Stimulated activated CD8-positive, alpha-beta memory T cell treated with anti-CD3 and anti-CD28 coated beads, Interleukin-7, amount 100 ng/mL, for 4 hours (primary cell): Measurements from ENCODE around the gene RASAL2.
"Not testable (repeated sequence)": the region's sequence is repeated elsewhere in the genome, so short reads cannot be mapped to it uniquely, and the experiment has no call there.

Experiments used
- DNase-seq, 2 donors: peaks; one replicate each; pipeline ENCODE4 v3.0.0-alpha.2; 2020; ENCODE audit warnings: low read depth in 2 of 2

The RASAL2 gene

DNA sequence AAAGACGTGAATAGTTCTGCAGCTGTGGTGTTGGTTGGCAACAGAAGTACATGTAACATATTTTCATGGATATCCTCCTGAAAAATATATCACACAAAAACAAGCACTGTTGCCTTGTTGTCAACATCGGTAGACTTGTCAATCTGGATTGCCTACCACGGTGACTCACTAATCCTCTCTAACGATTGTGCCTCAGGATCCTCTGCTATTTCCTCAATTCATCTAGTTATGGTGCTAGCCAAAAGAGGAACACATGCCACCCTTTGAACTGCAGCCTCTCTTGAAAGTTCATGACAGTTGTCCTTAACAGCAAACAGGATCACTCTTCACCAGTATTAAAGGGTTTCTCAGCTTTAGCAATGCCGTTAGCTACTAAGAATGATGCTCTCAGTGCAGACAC lies 25.7 kb downstream of the RASAL2 start:
- no peak for DNase-seq

DNA sequence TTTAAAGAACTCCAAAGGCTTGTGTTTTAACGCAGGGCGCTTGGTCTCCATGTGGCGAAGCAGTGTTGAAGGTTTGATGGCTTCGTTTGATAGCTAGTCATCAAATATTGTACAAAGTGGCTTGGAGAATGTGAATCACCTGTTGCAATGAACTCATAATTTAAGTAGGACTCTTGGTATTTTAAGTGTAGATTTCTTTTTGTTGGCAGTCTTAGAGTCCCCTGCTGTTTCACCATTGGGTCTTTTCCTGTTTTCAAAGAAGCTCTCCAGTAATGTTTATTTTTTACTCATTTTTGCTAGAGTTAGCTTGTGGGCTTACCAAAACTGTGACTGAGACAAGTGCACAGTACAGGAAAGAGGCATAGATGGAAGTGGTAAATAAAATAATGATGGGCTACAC lies 26.2 kb downstream of the RASAL2 start:
- DNase-seq = no peak

DNA sequence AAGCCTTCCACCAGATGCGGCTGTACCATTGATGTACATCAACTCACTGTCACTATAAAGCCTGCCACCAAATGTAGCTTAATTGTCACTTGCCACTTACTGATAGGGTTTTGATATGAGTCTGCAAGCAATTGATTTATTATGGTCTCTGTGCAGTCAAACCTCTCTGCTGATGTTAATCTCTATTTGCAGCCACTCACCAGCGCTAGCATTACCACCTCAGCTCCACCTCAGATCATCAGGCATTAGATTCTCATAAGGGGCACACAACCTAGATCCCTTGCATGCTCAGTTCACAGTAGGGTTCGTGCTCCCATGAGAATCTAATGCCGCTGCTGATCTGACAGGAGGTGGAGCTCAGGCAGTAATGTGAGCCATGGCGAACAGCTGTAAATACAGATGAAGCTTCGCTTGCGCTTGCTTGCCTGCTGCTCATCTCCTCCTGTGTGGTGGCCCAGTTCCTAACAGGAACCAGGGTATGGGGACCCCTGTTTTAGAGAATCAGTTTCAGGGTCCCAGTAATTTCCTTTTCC lies 26.7 kb downstream of the RASAL2 start:
- not testable (repeated sequence) for DNase-seq

DNA sequence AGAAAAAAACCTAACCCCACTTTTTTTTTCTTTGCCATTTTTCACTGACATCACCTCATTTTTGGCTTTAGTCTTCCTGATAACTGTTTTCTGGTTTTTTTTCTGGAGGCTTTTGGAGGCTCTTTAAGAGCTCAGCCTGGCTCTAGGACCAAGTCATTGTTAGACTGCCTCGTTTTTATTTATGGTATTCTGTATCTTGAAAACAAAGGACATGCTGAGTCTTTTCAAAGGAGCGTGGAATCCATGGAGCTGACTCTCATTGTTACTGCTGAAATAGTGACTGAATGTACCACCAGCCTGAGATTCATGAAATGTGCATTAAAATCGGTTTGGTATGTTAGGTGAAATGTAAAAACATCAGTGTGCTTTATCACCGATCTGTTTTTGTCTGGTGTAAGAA lies 28.0 kb downstream of the RASAL2 start:
- no peak for DNase-seq

DNA sequence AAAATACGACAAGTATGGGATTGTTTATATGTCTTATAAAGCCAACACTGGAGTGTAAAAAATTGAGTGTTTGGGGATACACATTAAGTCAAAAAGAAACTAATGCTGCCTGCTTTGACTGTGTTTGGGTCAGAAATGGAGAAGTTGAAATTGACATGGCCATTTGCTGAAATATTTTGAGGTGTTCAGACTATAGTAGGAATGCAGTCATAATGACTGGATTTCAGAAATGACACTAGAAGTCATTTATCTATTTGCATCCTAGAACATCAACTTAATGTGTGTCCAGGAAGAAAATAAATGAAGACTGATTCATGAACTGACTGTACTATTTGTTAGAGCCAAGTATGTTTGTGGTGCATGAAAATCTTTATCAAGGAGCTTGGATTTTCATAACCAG lies 28.4 kb downstream of the RASAL2 start:
- DNase-seq = no peak

DNA sequence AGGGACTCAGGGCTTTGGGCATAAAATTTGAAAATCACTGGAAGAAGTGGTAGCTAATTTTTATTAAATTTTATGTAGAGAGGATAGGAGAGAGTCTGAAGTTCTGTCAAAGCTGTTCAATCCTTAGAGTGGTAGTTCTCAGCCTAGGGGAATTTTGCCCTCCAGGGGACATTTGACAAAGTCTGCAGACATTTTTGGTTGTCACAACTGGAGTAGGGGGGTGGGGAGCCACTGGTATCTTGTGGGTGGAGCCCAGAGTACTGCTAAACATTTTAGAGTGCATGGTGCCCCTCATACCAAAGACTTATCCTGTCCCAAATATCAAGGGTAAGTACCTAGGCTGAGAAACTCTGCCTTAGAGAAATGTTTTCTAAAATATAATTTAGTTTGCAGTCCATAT lies 30.2 kb downstream of the RASAL2 start:
- no peak for DNase-seq

DNA sequence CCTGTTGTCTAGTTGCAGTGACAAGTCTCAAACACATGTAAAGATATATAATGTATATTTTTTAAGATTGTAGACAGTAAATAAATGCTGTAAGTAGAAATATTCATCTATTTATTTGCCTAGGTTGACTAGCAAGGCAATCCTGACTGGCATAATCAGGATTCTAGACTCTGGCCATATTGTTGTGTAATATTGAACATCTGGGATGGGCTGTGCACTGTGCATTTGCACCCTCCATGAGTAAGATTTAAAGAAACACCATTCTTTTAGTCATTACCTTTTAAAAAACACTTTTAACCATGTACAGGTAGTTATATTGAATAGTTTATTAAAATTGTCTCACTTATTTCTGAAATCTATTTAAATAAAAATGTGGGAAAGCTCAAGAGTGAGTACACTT lies 32.4 kb downstream of the RASAL2 start:
- DNase-seq = no peak

DNA sequence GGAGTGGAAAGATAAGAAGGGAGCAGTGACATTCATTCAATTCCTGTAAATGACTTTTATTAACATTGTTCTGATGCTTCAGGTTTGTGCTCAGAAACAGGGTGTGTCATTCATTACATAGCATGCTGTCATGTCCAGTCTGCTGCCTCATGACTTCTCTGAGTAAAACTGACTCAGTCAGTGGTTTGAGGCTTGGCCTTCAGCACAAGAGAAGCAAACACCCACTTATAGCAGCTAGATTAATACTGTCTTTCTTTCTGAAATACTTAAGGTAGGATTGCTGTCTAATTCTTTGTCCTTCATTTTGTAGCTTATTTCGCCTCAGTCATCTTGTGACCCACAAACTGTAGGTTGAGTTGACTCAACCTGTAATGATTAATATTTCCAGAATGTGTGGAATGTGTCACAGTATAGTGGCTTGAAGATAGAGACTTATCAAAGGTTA lies 32.9 kb downstream of the RASAL2 start:
- DNase-seq = no peak

DNA sequence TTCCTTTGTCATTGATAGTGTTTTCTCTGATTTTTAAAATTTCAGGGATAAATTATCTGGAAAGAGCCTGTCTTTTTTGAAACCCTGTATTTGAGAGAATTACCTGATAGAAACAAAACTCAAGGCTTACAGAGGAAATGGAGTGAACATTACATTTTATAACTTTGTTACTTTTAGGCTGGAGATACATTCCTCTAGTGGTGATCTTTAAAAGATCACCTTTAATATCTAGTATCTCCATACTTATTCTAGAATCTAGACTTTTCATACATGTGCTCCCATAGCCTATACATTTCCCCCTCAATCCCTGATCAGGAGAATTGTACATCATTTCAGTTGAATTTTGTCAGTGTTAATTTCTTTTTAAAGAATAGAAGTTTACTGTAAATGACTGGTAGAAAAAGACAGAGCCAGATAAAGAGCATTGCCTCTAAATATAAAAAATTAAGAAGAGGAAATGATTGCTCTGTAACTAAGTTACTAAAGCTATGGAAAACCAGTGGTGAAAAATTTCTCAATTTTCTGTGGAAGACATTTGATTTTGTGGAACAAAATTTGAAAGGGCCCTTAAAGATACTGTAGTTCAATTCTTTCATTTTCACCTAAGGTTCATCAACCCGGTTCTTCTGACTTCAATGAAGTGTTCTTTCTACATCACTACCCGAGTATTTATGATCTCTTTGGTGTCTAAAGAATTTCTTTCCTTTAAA lies 33.7 kb downstream of the RASAL2 start:
- DNase-seq = no peak

DNA sequence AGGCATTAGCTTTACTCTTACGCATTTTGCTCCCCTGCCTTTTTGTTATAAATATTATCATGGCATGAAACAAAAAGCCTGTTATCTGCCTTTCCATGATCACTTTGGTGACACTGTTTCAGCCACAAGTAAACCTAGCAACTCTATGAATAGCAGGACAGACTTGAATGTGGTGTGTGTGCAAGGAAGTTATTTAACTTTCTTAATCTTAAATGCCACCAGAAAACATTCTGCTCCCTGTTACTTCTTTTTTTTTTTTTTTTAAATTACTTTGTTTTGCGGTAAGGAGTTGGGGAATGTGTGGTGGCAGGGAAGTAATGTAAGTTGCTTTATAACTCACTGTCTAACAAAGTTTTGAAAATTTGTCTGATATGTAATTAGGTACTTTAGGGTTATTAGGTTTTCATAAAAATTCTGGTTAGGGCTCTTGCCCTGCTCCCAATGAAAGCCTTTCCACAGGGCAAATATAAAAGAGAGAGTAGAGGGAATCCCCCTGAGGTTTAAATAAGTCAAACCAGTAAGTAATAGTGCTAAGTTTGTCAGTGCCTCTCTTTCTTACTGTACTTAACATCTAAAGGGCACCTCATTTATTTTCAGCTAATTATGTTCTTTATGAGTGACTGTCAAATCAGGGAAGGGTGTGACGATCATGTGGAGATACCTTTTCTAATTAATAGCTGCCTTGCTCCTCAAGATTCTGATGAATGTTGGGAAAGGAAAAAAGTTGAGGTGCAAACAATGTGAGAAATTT lies 39.5 kb downstream of the RASAL2 start:
- no peak for DNase-seq

DNA sequence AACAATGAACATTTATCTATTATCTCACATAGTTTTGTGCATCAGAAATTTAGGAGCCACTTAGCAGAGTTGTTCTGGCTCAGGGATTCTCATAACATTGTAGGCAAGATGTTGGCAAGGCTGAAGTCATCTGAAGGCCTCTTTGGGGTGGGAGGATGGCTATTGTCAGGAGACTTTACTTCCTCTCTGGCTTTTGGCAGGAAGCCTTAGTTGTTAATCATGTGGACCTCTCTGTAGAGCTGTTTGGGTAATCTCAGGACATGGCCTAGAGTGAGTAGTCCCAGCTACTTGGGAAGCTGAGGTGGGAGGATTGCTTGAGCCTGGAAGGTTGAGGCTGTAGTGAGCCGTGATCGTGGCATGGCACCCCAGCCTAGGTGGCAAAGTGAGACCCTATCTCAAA lies 40.2 kb downstream of the RASAL2 start:
- DNase-seq = no peak

DNA sequence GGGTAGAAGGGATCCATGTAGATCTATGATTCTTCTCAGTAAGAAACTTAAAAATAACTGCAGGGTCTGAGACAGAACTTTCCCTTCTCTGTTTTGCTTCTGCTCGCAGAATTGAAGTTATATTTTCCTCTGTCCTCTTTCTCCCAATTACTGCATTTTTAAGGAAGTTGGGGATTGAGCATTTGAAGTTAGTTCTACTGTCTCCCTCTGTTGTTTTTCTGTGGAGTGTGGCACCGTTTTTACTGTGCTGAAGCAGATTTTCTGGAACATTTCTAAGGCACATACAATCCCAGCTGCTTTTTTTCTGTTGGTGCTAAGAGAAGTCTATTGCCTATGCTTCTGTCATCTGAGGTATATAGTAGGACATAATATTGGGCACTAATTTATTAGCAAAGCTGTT lies 43.3 kb downstream of the RASAL2 start:
- no peak for DNase-seq

DNA sequence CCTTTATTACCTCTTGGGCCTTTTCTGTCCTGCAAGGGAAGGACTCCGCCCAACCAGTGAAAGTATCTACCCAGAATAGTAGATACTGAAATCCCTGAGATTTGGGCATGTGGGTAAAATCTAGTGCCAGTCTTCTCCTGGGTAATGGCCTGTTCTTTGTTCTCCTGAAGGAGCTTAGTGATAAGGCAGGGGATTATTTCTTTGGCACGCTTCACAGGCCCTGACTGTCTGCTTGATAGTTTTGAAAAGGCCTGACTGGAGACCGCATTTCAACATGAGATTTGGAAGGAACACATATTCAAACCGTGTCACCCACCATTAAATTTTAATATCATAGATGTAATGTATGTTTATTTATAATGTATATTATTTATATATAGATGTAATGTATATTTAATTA lies 48.9 kb downstream of the RASAL2 start:
- no peak for DNase-seq

DNA sequence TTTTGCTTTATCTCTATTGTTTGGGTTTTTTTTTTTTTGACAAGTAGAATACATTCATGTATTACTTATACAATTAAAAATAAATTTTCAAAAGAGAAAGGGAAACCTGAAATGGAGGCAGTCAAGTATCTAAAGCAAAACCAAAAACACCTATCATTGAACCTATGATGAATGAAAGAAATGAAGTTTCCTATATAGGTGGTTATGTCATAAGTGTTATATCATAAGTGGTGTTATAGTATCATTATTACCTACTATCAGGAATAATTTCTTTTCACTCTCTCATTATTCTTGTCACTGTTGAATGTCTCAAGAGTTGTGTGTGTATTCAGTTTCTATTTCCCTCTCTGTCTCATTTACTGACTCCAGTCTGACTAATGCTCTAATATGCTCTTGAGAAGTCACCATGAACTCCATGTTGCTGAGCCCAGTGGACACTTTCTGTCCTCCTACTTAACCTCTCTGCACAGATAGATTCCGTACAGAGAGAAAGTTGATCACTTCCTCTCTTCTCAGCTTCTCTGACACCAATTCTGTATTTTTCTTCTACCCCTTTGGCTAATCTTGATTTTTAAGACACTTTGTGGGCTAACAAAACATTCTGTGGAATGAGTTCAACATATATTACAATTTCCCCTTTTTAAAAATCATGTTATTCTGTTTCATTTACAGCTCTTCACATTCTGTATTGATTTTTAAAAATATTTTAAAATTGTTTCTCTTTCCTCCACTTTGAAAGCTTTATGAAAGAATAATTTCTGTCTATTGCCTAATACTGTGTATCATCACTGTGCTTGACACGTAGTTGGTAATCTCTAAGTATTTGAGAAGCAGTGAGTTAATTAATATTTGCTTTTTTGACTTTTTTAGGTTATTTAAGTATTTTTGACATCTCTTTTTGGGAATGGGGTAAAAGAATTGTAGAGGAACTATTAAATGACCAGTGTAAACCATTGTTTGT lies 50.1 kb downstream of the RASAL2 start:
- no peak for DNase-seq

DNA sequence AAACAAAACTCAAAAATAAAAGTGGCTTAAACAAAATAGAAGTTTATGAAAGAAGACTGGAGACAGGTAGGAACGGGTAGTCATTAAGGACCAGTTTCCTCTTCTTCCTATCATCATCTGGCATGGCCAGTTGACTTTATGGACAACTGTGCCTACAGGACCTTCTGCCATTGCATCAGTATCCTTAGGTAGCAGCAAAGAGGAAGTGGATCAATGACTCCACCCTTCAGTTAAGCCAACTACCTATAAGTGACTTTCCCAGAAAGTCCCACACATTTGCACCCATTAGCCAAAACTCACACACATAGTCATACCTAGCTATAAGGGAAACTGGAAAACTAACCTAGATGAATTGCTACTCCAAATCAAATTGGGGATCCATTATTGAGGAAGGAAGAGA lies 51.7 kb downstream of the RASAL2 start:
- no peak for DNase-seq

DNA sequence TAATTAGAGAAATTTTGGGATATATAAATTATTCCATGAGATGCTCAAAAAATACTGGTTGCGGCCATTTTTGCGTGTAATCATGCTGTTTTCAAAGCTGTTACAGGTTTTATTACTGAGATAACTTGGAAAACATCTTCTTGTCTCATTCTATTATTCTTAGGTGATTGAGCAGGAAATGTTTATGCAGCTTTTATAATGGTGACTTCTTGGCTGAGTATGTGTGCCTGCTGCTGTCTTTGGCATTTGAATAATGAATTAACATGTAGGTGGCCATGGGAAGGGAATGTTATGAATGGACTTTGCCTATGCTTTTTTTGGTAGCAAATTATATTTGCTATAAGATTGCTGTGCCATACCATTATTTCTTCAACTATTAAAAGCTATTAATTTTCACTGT lies 52.5 kb downstream of the RASAL2 start:
- no peak for DNase-seq

DNA sequence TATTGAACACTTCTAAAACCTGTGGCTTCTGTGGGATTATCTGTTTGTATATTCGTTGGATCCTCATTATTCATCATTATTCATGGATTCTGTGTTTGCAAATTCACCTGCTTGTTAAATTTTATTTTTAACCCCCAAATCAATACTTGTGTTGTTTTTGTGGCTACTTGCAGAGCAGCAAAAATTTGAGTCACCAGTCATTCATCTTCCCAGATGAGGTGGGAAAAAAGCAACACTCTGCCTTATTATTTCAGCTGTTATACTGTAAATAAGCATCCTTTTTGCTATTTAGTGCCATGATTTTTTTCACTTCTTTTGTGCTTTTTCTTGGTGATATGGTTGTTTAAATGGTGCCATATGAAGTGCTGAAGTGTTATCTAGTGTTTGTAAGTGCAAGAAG lies 56.7 kb downstream of the RASAL2 start:
- no peak for DNase-seq

DNA sequence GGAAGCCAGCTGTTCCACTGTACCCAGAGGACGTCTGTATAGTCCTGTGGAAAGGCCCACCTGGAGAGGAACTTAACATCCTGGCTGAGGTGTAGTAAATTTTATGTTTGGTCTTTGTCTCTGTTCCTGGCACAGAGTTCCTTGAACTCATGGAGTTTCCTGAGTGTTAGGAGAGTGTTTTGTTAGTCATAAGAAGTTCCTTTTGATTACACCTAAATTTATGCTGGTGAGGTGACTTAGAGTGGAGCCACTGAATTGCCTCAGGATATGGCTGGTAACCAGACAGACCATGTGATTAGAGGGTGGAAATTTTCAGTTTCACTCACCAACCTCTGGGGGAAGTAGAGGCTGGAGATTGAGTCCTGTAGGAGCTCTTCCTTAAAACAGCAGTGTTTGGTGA lies 57.9 kb downstream of the RASAL2 start:
- no peak for DNase-seq

DNA sequence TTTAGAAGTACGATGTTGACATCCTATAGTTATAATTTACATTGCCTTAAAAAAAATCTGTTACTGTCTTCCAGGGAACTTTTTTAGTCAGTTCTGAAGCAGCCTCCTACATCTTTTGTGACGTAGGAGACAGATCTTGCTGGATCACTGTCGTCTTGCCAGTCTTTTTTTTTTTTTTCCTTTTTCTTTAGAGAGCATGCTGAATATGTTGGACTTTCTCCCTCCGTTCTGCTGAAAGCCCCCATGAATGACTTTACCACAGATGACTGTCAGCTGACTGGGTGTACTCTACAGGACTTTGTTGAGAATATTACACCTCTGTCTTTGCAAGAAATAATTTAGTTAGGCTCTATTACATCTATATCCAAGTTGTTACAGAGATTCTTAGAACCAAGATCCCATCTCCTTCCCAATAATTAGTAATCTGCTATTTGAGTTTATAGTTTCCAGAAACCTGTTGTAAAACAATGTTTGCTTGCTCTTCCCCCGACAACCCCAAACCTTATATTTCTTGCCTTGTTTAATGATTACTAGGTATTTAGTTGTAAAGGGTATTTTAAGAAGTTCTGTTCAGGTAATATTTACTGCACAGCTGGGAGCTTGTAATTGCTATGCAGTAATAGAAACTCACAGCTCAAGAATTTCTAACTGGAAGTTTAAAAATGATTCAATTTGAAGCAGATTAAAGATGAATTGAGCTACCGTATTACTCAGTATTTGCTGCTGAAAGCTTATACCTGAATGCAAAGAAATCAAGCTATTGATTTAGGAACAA lies 61.8 kb downstream of the RASAL2 start:
- no peak for DNase-seq

DNA sequence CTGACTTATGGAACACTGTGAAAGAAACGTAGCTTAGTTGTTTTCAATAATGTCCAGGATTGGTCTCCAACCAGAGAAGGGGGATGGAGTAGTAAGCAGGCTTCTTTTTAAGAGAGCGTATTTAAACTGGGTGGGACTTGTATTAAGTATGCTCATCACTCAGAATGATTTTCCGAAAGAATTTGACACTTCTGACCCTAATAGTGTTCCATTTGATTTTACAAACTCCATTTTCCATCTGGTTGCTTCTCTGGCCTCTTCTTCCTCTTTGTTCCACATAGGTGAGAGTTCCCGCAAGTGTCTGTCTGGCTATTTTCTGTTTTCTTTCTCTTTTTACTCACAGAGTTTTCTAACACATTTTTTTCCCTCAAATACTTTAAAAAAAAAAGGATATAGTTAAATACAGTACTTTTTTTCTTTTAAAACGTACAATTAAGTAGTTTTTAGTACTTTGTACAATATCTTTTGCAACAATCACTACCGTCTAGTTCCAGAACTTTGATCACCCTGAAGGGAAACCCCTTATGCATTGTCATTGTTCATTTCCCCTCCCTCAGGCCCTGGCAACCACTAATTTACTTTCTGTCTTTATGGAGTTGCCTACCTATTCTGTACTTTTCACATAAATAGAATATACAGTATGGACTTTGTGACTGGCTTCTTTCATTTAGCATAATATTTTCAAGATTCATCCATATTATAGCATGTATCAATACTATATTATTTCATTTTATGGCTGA lies 67.0 kb downstream of the RASAL2 start:
- DNase-seq = no peak

DNA sequence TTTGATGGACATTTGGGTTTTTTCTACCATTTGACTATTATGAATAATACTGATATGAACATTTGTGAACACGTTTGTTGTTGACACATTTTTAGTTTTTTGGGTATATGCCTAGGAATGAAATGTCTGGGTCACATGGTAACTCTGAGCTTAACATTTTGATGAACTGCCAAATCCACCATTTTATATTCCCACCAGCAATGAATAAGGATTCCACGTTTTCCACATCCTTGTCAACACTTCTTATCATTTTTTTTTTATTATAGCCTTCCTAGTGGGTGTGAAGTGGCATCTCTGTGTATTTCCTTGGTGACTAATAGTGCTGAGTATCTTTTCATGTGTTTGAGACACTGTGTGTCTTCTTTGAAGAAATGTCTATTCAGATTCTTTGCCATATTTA lies 67.6 kb downstream of the RASAL2 start:
- DNase-seq = no peak
